GM23338 (cell line): ENCODE measurements around the gene GPC6. TPM values are rescaled to one million over a fixed set of nuclear protein-coding genes. Genes with fewer than 3 reads are reported as not detected.
A peak's percentile ranks its signal among the peaks of the same experiment; 100 is the strongest.

Experiments used
- ATAC-seq: fragments of 200-7000 bp; cut with Tn5 transposase; 3 replicates; pipeline ENCODE4 v1.9.1; 2020
- DNase-seq: peaks from one replicate; pipeline ENCODE4 v3.0.0-alpha.2; 2015; ENCODE audit warnings: low spot score
- H2AFZ ChIP-seq: fragments of 200-600 bp; sonication (generic); 2 replicates; pipeline ENCODE4 v1.8.0; 2016; ENCODE audit warnings: antibody characterized with exemption, mild to moderate bottlenecking, moderate library complexity
- H3F3A ChIP-seq: fragments of 200-600 bp; sonication (generic); replicated peaks from 2 replicates; pipeline ENCODE4 v1.8.0; 2017; ENCODE audit warnings: antibody characterized with exemption, mixed run types, low read depth
- H3K27ac ChIP-seq: fragments of 200-600 bp; sonication (generic); 2 replicates; pipeline ENCODE4 v1.6.1; 2016; ENCODE audit warnings: low read depth
- H3K27me3 ChIP-seq: fragments of 200-600 bp; sonication (generic); 2 replicates; pipeline ENCODE4 v1.8.0; 2016; ENCODE audit warnings: mild to moderate bottlenecking, mixed run types, moderate library complexity; ENCODE audit not compliant: insufficient read depth
- H3K36me3 ChIP-seq: fragments of 200-600 bp; sonication (generic); 2 replicates; pipeline ENCODE4 v1.8.0; 2016; ENCODE audit warnings: mild to moderate bottlenecking; ENCODE audit not compliant: insufficient read depth
- H3K4me1 ChIP-seq: fragments of 200-600 bp; sonication (generic); 2 replicates; pipeline ENCODE4 v1.8.0; 2016; ENCODE audit warnings: mild to moderate bottlenecking, moderate library complexity; ENCODE audit not compliant: insufficient read depth
- H3K4me2 ChIP-seq: fragments of 200-600 bp; sonication (generic); 2 replicates; pipeline ENCODE4 v1.7.1; 2017; ENCODE audit warnings: mixed run types
- H3K4me3 ChIP-seq: fragments of 200-600 bp; sonication (generic); 2 replicates; pipeline ENCODE4 v1.6.1; 2016; ENCODE audit warnings: mixed run types
- H3K79me2 ChIP-seq: fragments of 200-600 bp; sonication (generic); replicated peaks from 2 replicates; pipeline ENCODE4 v1.8.0; 2017; ENCODE audit warnings: mild to moderate bottlenecking; ENCODE audit not compliant: insufficient read depth
- H3K9me2 ChIP-seq: fragments of 200-600 bp; sonication (generic); 2 replicates; pipeline ENCODE4 v1.8.0; 2017; ENCODE audit not compliant: insufficient read depth
- H4K20me1 ChIP-seq: fragments of 200-600 bp; sonication (generic); replicated peaks from 2 replicates; pipeline ENCODE4 v1.8.0; 2017; ENCODE audit warnings: mild to moderate bottlenecking; ENCODE audit not compliant: insufficient read depth
- H3K27ac Mint-ChIP-seq: 2 replicates; pipeline ENCODE4 v1.8.0; 2020; ENCODE audit warnings: inconsistent platforms, mild to moderate bottlenecking, moderate library complexity, mixed read lengths
- H3K27me3 Mint-ChIP-seq: 3 replicates; pipeline ENCODE4 v1.8.0; 2022; ENCODE audit warnings: low read depth, mild to moderate bottlenecking, moderate library complexity, mixed read lengths, inconsistent platforms; ENCODE audit not compliant: insufficient read depth, poor library complexity
- H3K36me3 Mint-ChIP-seq: 3 replicates; pipeline ENCODE4 v1.8.0; 2021; ENCODE audit warnings: low read depth, mild to moderate bottlenecking, inconsistent platforms, moderate library complexity, mixed read lengths
- H3K4me1 Mint-ChIP-seq: 3 replicates; pipeline ENCODE4 v1.8.0; 2020; ENCODE audit warnings: mild to moderate bottlenecking, inconsistent platforms, mixed read lengths
- H3K4me3 Mint-ChIP-seq: 3 replicates; pipeline ENCODE4 v1.8.0; 2021; ENCODE audit warnings: moderate library complexity, mild to moderate bottlenecking, inconsistent platforms, mixed read lengths
- H3K9me3 Mint-ChIP-seq: 3 replicates; pipeline ENCODE4 v1.8.0; 2020; ENCODE audit warnings: moderate library complexity, mild to moderate bottlenecking, inconsistent platforms, mixed read lengths
- EZH2phosphoT487 ChIP-seq: fragments of 200-600 bp; sonication (generic); IDR thresholded peaks from one replicate; pipeline ENCODE4 v1.8.1; 2018; ENCODE audit warnings: antibody characterized with exemption; ENCODE audit not compliant: unreplicated experiment
- JUNB ChIP-seq: IDR thresholded peaks from one replicate; pipeline ENCODE4 v1.6.1; 2016; ENCODE audit warnings: antibody characterized with exemption; ENCODE audit not compliant: unreplicated experiment
- POLR2AphosphoS5 ChIP-seq: IDR thresholded peaks from 2 replicates; pipeline ENCODE4 v1.6.1; 2016; ENCODE audit warnings: antibody characterized with exemption, low read depth
- ZNF331 ChIP-seq: fragments of 250-450 bp; sonication (Bioruptor Pico); IDR thresholded peaks from 2 replicates; pipeline ENCODE4 v1.5.0; 2020; ENCODE audit warnings: low read depth, mild to moderate bottlenecking, moderate library complexity
- ZNF462 ChIP-seq: fragments of 250-450 bp; sonication (Bioruptor Pico); IDR thresholded peaks from 2 replicates; pipeline ENCODE4 v1.5.0; 2020; ENCODE audit warnings: mild to moderate bottlenecking, moderate library complexity
- polyA plus RNA-seq: library from polyadenylated mRNA; unstranded; fragments of >200 nt; fragmentation: Nextera tagmentation; extraction: Ambion mirVana; gene quantifications from 2 replicates; pipeline ENCODE4 v1.2.1, GENCODE V29; 2016
- total RNA-seq: library from RNA; depleted of rRNA; stranded (reverse); fragments of >200 nt; shearing (Covaris generic); gene quantifications from 2 replicates; pipeline ENCODE4 v1.2.3, GENCODE V29; 2014

GPC6 gene
- total and polyA plus RNA-seq, 2 experiments from 2014 or later = 6.4 to 28.6 TPM

- TF ChIP-seq JUNB (no peak), ZNF462 (CRISPR knock-in tag) (no peak), EZH2phosphoT487 (no peak)
Measured at GRCh38 chr13:93964146-93964512, 737.5 kb downstream of the GPC6 start (continued).

DNA sequence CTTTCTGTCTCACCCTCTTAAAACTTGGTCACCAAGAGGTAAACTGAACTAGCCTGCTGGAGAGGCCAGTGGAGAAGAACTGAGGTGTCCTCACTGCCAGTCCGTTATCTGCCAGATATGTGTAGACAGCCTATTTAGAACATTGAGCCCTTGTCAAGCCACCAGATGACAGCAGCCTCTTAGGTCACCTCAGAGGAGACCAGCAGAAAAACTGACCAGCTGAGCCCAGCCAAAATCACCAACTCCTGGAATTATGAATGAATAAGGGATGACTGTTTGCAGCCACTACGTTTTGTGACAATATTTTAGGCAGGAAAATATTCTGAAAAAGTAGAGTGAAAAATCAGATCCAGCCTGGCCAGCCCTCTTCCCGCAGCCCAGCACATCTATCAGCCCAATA is 739.0 kb downstream of the GPC6 start:
- no peaks in the 10 kb centered on the region for H3K36me3 ChIP-seq
- no peaks in the 10 kb centered on the region for H4K20me1 ChIP-seq
- no peaks in the 10 kb centered on the region for H3K79me2 ChIP-seq
- Mint-ChIP-seq H3K9me3 (no peaks in the 10 kb centered on the region), H3K27me3 (no peaks in the 10 kb centered on the region), H3K4me1 (peaks cover 17% of the 10 kb centered on the region), H3K36me3 (no peaks in the 10 kb centered on the region), H3K4me3 (no peak overlapping the region), H3K27ac (no peak overlapping the region)
- no peaks in the 10 kb centered on the region for H3F3A ChIP-seq
- H3K4me3 ChIP-seq = no peak overlapping the region
- peaks cover 12% of the 10 kb centered on the region; the same call in 1 of the 2 replicates for H3K4me1 ChIP-seq
- no peak overlapping the region for H3K4me2 ChIP-seq
- no peaks in the 10 kb centered on the region; the same call in 1 of the 2 replicates for H3K9me2 ChIP-seq
- no peaks in the 10 kb centered on the region for H3K27me3 ChIP-seq
- no peak overlapping the region for H2AFZ ChIP-seq
- DNase-seq = no peak
- ATAC-seq = no peak
- peak; percentile 28; the same call in 1 of the 2 replicates for TF ChIP-seq ZNF331 (CRISPR knock-in tag)
- TF ChIP-seq POLR2AphosphoS5 = no peak
- H3K27ac ChIP-seq = no peak overlapping the region
